ENCODE results near the gene CNTN5.

Gene CNTN5

DNA sequence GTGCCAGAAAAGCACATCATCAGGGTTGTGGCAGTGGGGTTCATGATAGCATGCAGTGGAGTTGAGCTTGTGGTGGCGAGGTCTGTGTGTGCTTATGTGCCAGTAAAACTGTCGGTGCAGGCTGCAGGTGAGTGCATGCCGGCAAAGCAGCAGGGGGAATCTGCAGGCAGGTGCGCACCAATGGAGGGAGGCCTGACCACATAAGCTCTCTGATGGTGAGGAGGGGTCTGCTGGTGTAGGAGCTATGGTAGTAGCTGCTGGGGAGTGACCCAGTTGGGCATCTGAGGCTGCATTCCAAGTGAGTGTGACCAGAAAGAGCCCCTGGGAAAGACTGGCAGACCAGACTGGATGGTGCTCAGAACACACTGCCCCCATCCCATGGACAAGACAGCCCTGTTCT is 121.5 kb downstream of the CNTN5 start:
- Mint-ChIP-seq H3K27ac (no peak overlapping the region), H3K4me1 (no peaks in the 10 kb centered on the region), H3K36me3 (ENCODE audit: low read depth) (no peaks in the 10 kb centered on the region), H3K27me3 (ENCODE audit: low read depth) (no peaks in the 10 kb centered on the region), H3K9me3 (no peaks in the 10 kb centered on the region), H3K4me3 (no peak overlapping the region)
- TF ChIP-seq, protein P1, sequence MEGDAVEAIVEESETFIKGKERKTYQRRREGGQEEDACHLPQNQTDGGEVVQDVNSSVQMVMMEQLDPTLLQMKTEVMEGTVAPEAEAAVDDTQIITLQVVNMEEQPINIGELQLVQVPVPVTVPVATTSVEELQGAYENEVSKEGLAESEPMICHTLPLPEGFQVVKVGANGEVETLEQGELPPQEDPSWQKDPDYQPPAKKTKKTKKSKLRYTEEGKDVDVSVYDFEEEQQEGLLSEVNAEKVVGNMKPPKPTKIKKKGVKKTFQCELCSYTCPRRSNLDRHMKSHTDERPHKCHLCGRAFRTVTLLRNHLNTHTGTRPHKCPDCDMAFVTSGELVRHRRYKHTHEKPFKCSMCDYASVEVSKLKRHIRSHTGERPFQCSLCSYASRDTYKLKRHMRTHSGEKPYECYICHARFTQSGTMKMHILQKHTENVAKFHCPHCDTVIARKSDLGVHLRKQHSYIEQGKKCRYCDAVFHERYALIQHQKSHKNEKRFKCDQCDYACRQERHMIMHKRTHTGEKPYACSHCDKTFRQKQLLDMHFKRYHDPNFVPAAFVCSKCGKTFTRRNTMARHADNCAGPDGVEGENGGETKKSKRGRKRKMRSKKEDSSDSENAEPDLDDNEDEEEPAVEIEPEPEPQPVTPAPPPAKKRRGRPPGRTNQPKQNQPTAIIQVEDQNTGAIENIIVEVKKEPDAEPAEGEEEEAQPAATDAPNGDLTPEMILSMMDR (IDR thresholded peaks at IDR 0.05; ENCODE audit: unreplicated experiment in 3 of 3), result no peak

DNA sequence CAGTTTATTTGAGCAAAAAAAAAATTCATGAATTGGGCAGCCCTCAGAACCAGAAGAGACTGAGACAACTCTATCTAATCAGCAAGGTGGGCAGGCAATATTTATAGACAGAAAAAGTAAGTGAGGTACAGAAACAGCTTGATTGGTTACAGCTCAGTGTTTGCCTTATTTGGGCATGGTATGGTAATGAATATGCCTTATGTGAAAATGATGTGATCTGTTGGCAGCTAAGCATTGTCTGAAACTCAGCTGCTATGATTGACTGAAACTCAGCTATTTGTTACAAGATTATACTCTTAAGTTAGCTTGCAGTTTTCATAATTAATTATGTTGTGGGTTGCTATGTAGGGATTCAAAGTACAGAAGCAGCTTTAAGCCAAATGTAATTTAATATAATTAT is 127.6 kb downstream of the CNTN5 start:
- H3K27ac Mint-ChIP-seq, result no peak overlapping the region
- TF ChIP-seq, protein P1 (IDR thresholded peaks at IDR 0.05; ENCODE audit: unreplicated experiment in 3 of 3), result no peak
- no peaks in the 10 kb centered on the region for H3K36me3 Mint-ChIP-seq (ENCODE audit: low read depth)
- H3K4me1 Mint-ChIP-seq, result no peaks in the 10 kb centered on the region
- H3K9me3 Mint-ChIP-seq, result peaks cover 4% of the 10 kb centered on the region
- H3K4me3 Mint-ChIP-seq, result no peak overlapping the region
- no peaks in the 10 kb centered on the region for H3K27me3 Mint-ChIP-seq (ENCODE audit: low read depth)

DNA sequence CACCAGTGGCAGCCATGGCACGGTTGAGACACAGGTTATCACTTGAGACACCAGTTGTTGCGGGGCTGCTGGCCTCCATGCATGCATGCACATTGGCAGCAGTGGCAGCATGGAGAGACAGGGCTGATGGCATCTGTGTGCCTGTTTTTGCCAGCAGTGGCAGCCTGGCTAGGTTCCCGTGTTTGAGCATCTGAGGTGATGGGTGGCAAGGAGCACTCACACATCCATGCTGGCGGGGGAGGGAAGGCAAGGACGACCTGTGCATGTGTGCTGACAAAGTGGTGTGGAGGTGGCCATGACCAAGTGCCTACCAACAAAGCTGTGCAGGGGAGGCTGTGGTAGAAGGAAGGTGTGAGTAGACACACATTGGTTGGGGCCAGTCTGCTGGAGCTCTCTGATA is 133.5 kb downstream of the CNTN5 start:
- H3K27me3 Mint-ChIP-seq (ENCODE audit: low read depth), result no peaks in the 10 kb centered on the region
- H3K27ac Mint-ChIP-seq, result no peak overlapping the region
- H3K36me3 Mint-ChIP-seq (ENCODE audit: low read depth), result no peaks in the 10 kb centered on the region
- H3K4me1 Mint-ChIP-seq, result no peaks in the 10 kb centered on the region
- TF ChIP-seq, protein P1 (IDR thresholded peaks at IDR 0.05; ENCODE audit: unreplicated experiment in 3 of 3), result no peak
- H3K4me3 Mint-ChIP-seq, result no peak overlapping the region
- peaks cover 6% of the 10 kb centered on the region for H3K9me3 Mint-ChIP-seq

DNA sequence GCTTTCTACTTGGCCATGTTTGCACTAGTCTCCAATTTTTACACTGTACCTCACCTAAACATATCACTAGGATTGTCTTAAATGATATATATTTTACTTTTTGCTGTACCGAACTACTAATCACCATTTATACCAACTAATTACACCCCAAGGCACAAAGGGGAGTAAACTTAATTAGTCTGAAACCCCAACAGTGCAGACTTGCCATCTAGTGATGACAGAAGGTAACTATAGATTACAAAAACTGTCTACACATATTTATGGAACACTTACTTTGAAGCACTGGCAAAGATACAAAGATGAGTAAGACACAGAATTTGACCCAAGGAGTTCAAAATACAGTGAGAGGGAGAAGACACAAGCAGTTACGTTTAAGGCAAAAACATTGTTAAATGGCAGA is 139.7 kb downstream of the CNTN5 start:
- no peaks in the 10 kb centered on the region for H3K27me3 Mint-ChIP-seq (ENCODE audit: low read depth)
- H3K9me3 Mint-ChIP-seq, result no peaks in the 10 kb centered on the region
- no peaks in the 10 kb centered on the region for H3K36me3 Mint-ChIP-seq (ENCODE audit: low read depth)
- H3K4me1 Mint-ChIP-seq, result no peaks in the 10 kb centered on the region
- no peak overlapping the region for H3K27ac Mint-ChIP-seq
- TF ChIP-seq, protein P1 (IDR thresholded peaks at IDR 0.05; ENCODE audit: unreplicated experiment in 3 of 3), result no peak
- H3K4me3 Mint-ChIP-seq, result no peak overlapping the region

DNA sequence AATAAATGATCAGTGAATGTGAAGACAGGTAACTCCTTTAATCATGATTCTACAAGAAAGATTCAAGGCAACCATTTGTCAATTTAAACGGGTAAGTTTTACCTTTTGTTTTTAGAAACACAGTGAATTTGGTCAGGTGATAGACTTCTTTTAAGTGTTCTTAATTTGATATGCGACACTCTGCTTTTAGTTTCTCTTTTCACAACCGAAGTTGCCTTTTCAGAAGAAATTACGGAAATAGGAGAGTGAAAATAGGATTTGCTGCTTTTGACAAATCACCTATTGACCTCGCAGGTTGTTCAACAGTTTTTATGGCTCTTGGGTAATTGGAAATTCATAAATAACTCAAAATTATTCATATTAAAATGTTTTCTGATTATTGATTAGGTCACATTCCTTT is 142.1 kb downstream of the CNTN5 start:
- H3K9me3 Mint-ChIP-seq, result no peaks in the 10 kb centered on the region
- no peak overlapping the region for H3K27ac Mint-ChIP-seq
- H3K4me1 Mint-ChIP-seq, result no peaks in the 10 kb centered on the region
- no peaks in the 10 kb centered on the region for H3K36me3 Mint-ChIP-seq (ENCODE audit: low read depth)
- H3K27me3 Mint-ChIP-seq (ENCODE audit: low read depth), result no peaks in the 10 kb centered on the region
- TF ChIP-seq, protein P1 (IDR thresholded peaks at IDR 0.05; ENCODE audit: unreplicated experiment in 3 of 3), result no peak
- no peak overlapping the region for H3K4me3 Mint-ChIP-seq

DNA sequence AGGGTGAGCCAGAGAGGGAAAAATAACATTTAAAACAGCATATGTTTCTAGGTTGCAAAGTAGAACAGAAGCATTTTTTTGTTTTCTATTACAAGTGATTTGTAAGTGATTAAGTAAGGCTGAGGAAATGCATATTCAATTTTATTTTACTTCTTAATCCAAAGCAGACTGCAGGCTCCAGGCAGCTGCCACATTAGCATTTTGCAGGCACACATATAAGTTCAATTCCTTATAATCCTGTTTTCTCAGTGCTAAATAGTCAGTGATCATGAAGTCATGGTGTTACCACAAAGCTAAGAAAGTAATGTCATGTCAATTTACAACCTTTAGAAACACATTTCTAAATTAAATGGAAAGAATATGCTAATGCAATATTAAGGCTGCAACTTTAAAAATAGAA is 149.8 kb downstream of the CNTN5 start:
- H3K4me1 Mint-ChIP-seq, result no peaks in the 10 kb centered on the region
- H3K27me3 Mint-ChIP-seq (ENCODE audit: low read depth), result no peaks in the 10 kb centered on the region
- no peaks in the 10 kb centered on the region for H3K36me3 Mint-ChIP-seq (ENCODE audit: low read depth)
- no peak overlapping the region for H3K27ac Mint-ChIP-seq
- no peak overlapping the region for H3K4me3 Mint-ChIP-seq
- TF ChIP-seq, protein P1 (IDR thresholded peaks at IDR 0.05; ENCODE audit: unreplicated experiment in 3 of 3), result no peak
- no peaks in the 10 kb centered on the region for H3K9me3 Mint-ChIP-seq
